IPS DF 4.7 (cell line): Measurements from ENCODE around the gene ZC3H12A.

Source experiments
- DNase-seq: peaks from one replicate; pipeline ENCODE4 v3.0.0-alpha.2; 2013; ENCODE audit warnings: low spot score; ENCODE audit errors: extremely low read depth

Gene ZC3H12A

DNA sequence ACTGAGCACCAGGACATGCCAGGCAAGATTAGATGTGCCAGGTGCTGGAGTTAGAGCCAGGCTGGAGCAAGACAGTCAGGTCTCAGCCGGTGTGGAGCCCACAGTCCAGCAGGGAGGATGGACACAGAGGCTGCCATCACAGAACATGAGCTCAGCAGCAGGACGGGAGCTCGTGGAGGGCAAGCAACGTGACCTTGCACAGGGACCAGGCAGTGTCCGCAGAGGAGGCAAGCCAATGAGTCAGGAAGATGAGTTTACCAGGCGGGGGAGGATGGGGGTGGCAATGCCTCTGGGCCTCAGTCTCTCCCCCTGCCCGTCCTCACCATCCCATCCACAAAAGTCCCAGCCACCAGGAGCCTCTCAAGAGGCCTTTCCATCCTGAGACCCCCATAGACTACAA, 20.7 kb upstream of the ZC3H12A start:
- DNase-seq, result no peak

DNA sequence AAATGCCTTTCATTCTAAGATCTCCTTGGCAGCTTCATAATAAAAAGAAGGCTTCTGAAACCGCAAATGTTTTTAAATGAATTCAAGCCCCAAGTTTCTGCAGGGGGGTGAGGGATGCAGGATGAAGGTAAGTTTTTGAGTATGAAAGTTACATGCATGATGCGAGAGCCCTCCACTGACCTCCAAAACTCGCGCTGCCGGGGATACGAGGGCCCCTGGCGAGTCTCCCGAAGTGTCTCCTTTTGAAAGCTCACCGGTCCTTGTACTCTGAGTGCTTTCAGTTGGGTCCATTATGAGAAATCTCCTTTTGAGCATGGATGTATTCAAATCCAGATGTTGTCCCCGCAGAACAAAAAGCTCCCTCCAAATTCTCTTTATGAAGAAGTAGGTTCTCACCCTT, 18.9 kb upstream of the ZC3H12A start:
- no peak for DNase-seq

DNA sequence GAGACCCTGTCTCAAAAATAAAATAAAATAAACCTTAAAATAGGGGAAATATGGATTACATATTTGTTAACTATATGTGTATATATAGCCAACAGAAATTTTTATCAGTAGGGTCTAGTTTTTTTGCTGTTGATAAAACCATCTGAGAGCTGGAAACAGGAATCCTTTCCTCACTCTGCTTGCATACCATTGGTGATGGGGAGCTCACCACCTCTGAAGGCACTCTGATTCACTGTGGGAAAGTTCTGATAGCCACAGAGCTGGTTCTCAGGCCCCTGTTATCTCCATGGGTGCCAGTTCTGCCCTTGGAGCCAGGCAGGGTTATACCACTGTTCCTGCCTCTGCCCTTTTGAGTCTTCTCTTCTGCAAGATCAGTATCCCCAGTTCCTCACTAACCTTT, 17.8 kb upstream of the ZC3H12A start:
- no peak for DNase-seq

DNA sequence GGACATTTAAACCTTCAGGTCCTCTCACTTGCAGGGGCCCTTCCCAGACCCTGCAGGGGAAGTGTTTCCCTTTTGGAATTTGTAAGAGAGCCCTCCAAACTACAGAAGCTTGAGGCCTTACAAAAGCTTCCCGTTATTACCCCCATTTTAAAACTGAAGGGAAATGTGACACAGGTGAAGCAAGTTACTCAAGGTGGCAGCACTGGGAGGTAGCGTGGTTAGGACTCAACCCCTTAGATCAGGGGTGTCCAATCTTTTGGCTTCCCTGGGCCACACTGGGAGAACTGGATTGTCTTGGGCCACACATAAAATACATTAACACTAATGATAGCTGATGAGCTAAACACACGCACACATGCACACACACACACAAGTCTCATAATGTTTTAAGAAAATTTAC, 15.8 kb upstream of the ZC3H12A start:
- DNase-seq, result no peak

DNA sequence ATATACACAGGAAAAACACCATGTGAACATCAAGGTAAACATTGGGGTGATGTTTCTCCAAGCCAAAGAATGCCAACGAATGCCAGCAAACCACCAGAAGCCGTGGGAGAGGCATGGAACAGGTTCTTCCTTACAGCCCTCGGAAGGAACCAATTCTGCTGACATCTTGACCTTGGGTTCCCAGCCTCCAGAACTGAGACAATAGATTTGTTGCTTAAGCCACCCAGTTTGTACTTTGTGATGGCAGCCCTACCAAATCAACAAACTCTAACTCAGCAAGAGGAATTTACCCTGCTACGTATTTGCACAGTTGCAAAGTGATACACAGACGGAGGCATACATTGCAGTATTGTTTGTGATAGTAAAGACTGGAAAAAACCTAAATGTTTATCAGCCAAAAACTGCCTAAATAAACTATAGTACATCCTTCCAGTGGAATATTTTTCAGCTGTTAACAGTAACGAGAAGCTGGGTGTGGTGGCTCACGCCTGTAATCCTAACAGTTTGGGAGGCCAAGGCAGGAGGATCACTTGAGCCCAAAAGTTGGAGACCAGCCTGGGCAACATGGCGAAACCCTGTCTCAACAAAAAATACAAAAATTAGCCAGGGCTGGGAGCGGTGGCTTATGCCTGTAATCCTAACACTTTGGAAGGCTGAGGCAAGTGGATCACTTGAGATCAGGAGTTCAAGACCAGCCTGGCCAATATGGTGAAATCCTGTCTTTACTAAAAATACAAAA, 12.5 kb upstream of the ZC3H12A start:
- DNase-seq, result no peak

DNA sequence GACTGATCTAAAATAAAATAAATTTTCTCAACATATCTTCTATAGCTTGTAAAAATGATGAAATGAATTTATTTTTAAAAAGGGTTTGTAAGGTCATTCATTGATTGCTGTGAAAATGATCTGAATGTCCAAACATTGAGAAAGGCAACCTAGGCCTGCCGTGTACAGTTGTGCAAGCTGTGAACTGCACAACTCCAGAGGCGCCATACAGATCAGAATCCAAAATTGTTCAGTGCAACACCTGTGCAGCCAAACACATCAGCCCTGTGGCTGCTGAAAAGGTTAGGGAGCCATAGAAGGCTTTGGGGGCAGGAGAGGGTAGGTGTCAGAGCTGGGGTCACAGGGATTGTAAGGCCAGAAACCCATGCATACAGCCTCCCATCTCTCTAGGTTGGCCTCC, 9.9 kb upstream of the ZC3H12A start:
- DNase-seq, result no peak

DNA sequence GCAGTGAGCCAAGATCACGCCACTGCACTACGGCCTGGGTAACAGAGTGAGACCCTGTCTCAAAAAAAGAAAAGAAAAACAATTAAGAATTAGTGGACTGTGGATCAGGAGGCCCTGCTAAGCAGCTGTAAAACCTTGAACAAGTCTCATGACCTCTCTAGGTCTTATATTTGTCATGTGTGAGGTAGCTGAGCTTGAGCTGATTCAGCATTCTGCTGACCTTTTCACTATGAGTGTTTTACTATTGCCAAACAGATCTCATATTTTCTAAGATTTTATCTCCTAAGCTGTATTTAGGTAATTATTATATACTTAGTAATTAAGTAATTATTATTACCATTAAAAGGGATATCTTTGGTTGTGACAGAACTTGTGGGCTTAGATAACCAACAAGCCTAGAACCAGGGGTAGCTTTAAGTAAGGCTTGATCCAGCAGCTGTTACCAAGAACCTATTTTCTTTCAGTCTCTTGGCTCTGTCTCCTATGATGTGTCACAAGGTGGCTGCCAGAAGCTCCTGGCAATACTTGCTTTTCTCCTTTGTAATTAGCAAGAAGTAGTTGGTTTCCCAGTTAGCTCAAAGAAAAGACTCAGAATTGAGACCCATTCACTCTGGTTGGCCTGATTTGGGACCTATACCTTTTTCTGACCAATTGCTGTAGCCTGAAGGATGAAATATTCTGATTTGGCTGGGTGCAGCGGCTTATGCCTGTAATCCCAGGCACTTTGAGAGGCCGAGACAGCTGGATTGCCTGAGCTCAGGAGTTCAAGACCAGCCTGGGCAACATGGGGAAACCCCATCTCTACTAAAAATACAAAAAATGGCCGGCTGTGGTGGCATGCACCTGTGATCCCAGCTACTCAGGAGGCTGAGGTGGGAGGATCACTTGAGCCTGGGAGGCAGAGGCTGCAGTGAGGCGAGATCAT, 8.5 kb upstream of the ZC3H12A start:
- no peak for DNase-seq

DNA sequence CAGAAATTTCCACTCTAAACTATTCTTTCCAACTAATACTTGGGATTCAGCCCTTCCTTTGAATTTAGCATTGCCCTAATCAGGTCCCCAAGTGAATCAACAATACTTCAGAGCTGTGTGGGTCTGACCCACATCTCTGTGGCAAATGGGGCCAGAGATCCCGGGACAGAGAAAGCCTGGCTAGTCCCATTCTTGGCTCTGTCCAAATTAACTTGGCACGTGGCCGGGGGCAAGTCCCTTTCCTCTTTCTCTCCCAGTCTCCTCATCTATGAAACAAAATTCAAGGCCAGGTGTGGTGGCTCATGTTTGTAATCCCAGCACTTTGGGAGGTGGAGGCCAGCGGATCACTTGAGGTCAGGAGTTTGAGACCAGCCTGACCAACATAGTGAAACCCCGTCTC, 6.3 kb upstream of the ZC3H12A start:
- no peak for DNase-seq

DNA sequence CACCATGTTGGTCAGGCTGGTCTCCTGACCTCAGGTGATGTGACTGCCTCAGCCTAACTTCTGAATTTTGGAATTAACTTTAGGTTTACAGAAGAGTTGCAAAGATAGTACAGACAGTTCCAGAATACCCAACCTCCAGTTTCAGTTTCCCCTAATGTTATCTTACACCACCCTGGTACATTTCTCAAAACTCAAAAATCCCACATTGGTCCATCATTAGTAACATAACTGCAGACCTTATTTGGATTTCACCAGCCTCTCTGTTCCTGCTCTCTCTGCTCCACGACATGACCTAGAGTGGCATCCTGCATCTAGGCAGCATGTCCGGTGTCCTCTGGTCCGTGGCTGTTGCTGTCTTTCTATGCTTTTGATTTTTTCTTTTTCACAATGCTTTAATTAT, 5.0 kb upstream of the ZC3H12A start:
- DNase-seq, result no peak

DNA sequence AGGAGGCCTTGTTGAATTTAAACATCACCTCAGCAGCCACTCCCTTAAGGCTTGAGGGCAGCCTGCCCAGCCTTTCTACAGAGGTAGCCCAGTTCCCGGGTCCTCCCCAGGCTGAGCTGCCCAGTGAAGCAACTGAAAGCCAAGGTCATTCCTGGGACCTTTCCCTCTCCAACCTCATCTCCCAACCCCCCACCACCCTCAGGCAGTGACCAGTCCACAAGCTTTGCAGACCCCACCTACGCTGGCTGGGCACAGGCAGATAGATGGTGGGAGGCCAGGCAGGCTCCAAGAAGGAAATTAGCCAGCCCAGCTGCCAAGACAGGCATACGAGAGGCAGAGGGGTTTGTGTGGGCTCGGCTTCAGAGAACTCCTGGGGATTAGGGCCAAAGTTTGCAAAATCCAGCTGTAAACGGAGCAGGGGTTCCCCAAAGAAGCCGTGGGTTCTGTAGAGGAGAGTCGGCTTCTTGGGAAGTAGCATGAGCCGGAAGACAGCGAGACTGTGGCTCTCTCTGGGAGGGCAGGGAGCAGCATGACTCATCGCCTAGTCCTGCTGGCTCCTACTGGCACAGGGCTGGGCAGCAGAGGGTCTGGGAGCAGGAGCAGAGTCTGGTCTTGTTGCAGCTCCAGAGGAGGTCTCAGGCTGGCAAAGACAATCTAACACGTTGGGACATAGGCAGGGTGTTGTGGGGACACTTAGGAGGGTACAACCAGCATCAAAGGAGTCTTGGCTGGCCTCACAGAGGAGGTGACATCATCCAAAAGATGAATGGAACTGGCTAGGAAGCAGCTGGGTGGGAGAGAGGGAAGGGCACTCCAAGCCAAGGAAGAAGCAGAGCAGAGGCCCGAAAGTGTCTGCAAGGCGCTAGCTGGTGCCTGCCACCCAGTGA, 2.8 kb upstream of the ZC3H12A start:
- no peak for DNase-seq

DNA sequence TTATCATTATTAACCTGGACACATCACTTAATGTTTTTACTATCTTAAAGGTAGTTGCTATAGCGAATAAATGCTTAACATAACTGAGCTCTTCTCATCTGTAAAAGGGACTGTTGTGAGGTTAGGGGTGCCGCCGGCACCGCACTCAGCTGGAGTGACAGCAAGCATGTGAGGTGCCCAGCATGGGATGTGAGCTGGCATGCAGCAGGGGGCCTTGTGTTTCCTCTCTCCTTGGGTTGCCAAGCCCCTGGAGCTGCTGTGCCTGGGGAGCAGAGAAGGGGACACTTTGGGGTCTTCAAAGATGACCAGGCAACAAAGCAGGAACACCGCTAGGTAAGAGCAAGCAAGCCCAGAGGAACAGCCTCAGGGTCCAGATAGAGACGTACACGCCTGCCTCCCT, 2.1 kb upstream of the ZC3H12A start:
- DNase-seq, result no peak

DNA sequence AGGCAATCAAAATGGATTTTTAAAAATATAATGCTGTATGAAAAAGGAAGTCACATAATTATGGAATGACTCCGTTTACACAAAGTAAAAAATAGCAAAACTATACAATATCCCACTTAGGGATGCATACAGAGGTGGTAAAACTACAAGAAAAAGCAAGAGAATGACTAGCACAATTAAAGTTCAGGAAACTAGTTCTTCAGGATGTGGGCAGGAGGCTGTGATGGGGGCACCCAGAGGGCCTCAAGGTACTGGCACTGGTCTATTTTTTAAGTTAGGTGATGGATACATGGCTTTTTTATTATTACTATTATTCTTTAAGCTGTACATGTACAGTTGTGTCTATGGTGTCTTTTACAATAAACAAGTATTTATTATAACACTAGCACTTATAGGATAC, 1.4 kb upstream of the ZC3H12A start:
- DNase-seq, result no peak

DNA sequence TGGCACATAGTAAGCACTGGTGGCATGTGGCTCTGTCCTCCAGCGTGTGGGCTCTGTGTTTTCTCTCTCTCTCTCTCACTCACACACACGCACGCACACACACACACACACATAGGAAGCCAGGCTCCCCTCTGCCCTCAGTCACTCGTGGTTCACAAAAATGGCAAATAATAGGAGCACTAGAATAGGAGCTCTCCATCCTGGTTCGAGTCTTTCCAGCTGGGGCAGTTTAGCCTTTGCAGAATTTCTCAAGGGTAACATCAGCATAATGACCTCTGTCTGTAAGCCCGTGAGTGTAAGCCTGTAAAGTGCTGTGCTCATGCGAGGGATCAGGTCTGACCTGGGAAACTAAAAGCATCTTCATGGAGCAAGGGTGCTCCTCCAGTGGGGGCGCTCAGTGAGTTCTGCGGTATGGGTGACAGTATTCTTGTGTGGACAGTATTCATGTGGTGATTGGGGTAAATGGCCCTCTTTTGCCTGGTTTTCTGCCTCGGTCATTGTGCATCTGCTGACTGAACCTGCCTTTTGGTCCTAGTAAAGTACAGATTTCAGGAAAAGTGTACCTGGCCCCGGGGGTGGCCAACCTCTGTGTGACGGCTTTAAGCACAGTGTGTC, 842 bp upstream of the ZC3H12A start:
- no peak for DNase-seq

DNA sequence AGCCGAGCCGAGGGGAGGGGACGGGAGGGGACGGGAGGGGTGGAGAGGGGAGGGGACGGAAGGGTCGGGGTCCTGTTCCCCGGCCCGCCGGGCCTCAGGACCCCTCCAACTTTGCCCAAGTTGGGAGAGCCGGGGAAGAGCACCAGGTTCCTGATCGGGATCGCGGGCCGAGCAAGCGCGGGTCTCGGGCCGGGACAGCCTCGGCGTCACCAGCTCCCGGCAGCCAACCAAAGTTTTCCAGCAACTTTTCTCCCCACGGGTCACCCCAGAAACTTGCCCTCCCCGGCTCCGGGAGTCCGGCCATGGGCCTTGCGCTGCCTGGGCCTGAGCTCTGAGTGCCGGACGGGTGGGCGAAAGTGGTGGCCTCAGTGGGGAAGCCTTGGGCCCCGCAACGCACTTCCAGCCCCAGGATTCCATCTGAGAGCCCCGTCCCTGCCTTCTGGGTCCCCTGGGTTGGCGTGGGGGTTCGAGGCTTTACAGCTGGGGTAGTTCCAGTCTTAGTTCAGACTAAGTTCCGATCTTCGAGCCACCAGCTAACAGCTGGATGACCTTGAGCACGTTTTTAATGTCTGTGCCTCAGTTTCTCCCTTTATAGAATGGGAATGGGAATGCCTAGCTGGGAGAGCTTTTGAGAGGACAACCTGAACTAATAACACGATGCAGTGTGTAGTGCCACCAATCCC, 458 bp downstream of the ZC3H12A start:
- DNase-seq, result no peak

DNA sequence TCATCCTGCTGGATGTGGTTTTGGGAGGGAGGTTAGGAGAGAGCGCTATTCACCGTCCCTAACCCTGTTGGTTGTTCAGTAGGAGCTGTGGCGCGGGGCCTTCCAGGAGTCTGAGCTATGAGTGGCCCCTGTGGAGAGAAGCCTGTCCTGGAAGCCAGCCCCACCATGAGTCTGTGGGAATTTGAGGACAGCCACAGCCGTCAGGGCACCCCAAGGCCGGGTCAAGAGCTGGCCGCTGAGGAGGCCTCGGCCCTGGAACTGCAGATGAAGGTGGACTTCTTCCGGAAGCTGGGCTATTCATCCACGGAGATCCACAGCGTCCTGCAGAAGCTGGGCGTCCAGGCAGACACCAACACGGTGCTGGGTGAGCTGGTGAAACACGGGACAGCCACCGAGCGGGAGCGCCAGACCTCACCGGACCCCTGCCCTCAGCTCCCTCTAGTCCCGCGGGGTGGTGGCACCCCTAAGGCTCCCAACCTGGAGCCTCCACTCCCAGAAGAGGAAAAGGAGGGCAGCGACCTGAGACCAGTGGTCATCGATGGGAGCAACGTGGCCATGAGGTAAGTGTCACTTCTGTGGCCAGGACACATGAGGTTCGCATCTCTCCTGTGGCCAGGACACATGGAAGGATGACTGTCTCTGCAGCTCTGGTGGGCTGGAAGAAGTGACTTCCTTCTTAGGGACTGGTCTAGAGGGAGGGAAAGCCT, 1.2 kb downstream of the ZC3H12A start:
- DNase-seq, result no peak

DNA sequence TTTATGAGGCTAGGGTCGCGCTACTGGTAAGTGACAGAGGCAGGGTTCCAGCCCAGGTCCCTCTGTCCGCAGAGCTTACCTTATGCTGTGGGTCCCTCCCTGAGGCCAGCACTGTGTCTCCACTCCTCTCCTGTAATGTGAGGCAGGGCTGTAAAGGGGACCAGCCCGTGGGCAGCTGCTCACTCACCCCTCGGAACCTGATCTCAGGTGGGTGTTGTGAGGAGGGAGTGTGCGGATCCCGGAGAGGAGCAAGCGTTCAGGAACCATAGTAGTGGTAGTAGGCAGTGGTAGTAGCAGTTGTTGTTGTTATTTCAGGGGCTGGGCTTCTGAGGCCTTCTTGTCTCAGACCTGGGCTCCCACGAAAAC, 1.7 kb downstream of the ZC3H12A start:
- DNase-seq, result no peak

DNA sequence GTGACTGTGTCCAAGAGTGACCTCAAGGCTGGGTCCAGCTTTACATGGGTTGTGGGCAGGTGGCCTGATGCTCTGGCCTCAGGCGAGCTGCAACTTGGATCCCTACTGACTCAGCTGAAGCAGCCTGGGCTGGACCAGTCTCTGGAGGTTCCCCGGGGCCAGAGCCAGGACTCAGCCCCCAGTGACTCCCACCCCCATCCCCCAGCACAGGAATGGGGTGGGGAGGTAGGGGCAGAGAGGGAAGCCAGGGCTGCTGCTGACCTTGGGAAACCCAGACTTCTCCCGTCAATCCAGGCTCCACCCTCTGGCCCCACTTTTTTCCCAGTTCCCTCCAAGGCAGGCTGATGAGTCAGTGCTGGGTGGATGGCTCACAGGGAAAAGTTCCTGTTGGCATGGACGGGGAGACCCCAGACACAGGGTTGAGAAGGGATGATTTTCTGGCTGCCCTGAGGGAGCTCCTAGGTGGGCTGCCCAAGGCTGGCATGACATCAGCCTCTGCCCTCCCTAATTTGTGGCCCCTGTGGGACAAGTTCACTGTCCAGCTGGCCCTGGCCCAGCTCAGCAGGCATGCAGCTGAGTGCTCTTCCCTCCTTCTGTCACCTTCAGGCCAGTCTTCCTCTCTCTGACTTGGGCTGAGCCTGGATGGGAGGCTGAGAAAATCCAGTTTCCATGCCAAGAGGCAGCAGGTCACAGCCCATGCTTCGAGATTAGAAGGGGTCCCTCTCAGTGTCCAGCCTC, 2.2 kb downstream of the ZC3H12A start:
- no peak for DNase-seq

DNA sequence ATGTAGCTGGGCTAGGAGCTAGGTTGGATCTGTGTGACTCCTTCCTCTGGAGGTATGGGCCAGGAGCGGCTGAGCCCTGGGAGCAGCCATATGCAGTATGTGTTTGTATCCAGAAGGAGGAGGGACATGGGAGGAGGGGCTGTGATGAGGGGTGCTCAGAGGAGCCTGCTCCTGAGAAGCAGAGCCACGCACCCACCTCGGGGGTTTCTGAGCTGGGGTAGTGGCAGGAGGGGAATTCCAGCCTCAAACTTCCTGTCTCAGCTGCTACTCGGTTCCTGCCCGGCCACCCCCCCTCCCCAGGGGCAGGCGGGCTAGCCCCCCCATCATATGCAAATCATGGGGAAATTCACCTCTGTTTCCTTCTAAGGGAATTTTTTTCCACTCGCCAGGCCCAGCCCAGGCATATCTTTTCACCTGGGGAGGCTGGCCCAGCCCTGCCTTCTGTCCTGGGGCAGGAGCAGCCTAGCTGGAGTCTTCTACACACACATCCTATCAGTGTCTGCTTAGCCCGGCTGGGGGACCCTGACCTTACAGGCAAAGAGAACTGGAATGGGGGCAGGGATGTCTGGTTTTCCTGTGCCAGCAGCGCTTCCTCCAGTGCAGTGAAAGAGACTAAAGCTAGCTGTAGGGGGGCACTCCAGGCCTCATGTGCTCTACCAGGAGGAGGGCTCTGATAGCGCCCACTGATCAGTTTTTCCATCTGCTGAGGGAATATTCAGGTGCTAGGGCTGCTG, 3.0 kb downstream of the ZC3H12A start:
- no peak for DNase-seq

DNA sequence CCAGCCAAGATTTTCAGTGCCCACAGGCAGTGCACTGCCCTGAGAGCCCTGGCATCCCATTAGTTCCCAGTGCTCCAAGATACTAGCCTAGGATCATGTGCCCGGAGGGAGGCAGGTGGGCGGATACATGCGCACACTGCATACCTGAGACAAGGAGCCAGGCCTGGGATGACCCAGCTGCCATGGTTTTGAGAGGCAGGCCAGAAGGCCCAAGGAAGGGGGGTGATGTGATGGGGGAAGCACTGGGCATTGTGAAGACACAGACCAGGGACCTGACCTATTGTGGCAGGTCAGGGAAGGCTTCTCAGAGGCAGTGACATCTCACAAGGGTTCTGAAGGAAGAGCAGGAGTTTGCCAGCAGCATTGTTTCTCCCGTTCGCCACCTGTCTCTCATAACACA, 3.6 kb downstream of the ZC3H12A start:
- DNase-seq, result no peak
